Large intestine (tissue), 3 donors: ENCODE data around the gene ACOT2. TPM values are rescaled to one million over a fixed set of nuclear protein-coding genes. Genes with fewer than 3 reads are reported as not detected.
A peak's percentile ranks its signal among the peaks of the same experiment; 100 is the strongest.

Experiments used
- DNase-seq, 2 donors: peaks; one replicate each; pipeline versions ENCODE4 v3.0.0 to v3.0.0-alpha.2; 2013
- H3K27ac ChIP-seq: one replicate; pipeline ENCODE4 v1.5.1; 2013; ENCODE audit warnings: low read length
- H3K27me3 ChIP-seq: 2 replicates; pipeline ENCODE4 v1.6.1; 2013; ENCODE audit warnings: low read length; ENCODE audit not compliant: control insufficient read depth, insufficient read depth
- H3K36me3 ChIP-seq: 2 replicates; pipeline ENCODE4 v1.6.1; 2013; ENCODE audit warnings: low read length; ENCODE audit not compliant: control insufficient read depth, insufficient read depth
- H3K4me1 ChIP-seq: one replicate; pipeline ENCODE4 v1.6.1; 2013; ENCODE audit warnings: low read length; ENCODE audit not compliant: control insufficient read depth, insufficient read depth
- H3K4me3 ChIP-seq: one replicate; pipeline ENCODE4 v1.5.1; 2013; ENCODE audit warnings: low read length
- H3K9me3 ChIP-seq: one replicate; pipeline ENCODE4 v1.6.1; 2013; ENCODE audit warnings: mild to moderate bottlenecking, low read depth, low read length, moderate library complexity; ENCODE audit not compliant: control insufficient read depth
- WGBS: methylation state at CpG from one replicate; pipeline ENCODE4 v1.1.5; 2013; ENCODE audit warnings: low lambda C conversion rate; ENCODE audit not compliant: insufficient coverage; 5-methylcytosine and 5-hydroxymethylcytosine counted together
- polyA plus RNA-seq: library from polyadenylated mRNA; unstranded; fragments of 120-200 nt; gene quantifications from one replicate; pipeline ENCODE4 v1.2.1, GENCODE V29; 2013

ACOT2 gene
- polyA plus RNA-seq, 1 donor: 37.2 TPM

- Histone ChIP-seq H3K36me3 (no peaks in the 10 kb centered on the region), H3K27me3 (no peaks in the 10 kb centered on the region), H3K27ac (peak overlapping the region; percentile 43), H3K4me3 (peak overlapping the region; percentile 55), H3K9me3 (no peaks in the 10 kb centered on the region), H3K4me1 (no peaks in the 10 kb centered on the region)
- WGBS: 21% methylated on average over 2 of the region's 13 CpGs
- DNase-seq: no peak
These were observed 44.0 kb downstream of the ACOT2 start for GRCh38 chr14:73613046-73613383.

GRCh38 chr14:73613419-73613963 lies 44.5 kb downstream of the ACOT2 start:
- Histone ChIP-seq H3K4me1 (no peaks in the 10 kb centered on the region), H3K4me3 (peak overlapping the region; percentile 55), H3K9me3 (no peaks in the 10 kb centered on the region), H3K27ac (no peak overlapping the region), H3K27me3 (no peaks in the 10 kb centered on the region), H3K36me3 (no peaks in the 10 kb centered on the region)
- DNase-seq: no peak
- no CpG with 5 or more reads among the region's 3 CpGs for WGBS

GRCh38 chr14:73616831-73617230 lies 47.8 kb downstream of the ACOT2 start:
- no peak for DNase-seq
- WGBS: no CpG with 5 or more reads among the region's 4 CpGs
- Histone ChIP-seq H3K27ac (no peak overlapping the region), H3K36me3 (no peaks in the 10 kb centered on the region), H3K4me3 (no peak overlapping the region), H3K4me1 (no peaks in the 10 kb centered on the region), H3K9me3 (no peaks in the 10 kb centered on the region), H3K27me3 (no peaks in the 10 kb centered on the region)

DNA sequence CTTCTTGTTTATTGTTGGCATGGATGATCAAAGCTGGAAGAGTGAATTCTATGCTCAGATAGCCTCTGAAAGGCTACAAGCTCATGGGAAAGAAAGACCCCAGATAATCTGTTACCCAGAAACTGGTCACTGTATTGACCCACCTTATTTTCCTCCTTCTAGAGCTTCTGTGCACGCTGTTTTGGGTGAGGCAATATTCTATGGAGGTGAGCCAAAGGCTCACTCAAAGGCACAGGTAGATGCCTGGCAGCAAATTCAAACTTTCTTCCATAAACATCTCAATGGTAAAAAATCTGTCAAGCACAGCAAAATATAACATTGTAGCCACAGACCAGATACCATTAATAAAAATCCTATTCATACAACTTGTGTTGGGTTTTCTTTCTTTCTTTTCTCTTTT lies 50.5 kb downstream of the ACOT2 start:
- no peak overlapping the region for H3K4me3 ChIP-seq
- no CpG with 5 or more reads among the region's 1 CpG for WGBS

GRCh38 chr14:73620268-73620667 lies 51.3 kb downstream of the ACOT2 start:
- DNase-seq: peak; percentile 57 to 66
- Histone ChIP-seq H3K27ac (no peak overlapping the region), H3K9me3 (no peaks in the 10 kb centered on the region), H3K4me3 (no peak overlapping the region), H3K4me1 (no peaks in the 10 kb centered on the region), H3K27me3 (no peaks in the 10 kb centered on the region), H3K36me3 (no peaks in the 10 kb centered on the region)
- WGBS: no CpG with 5 or more reads among the region's 10 CpGs

More for the DNA sequence above, 50.5 kb downstream of the ACOT2 start:
- Histone ChIP-seq H3K36me3 (no peaks in the 10 kb centered on the region), H3K9me3 (no peaks in the 10 kb centered on the region), H3K27ac (no peak overlapping the region), H3K4me1 (no peaks in the 10 kb centered on the region), H3K27me3 (no peaks in the 10 kb centered on the region)
- no peak for DNase-seq

- 100% methylated on average over 1 of the region's 4 CpGs for WGBS
- Histone ChIP-seq H3K36me3 (no peaks in the 10 kb centered on the region), H3K27me3 (no peaks in the 10 kb centered on the region), H3K4me1 (no peaks in the 10 kb centered on the region), H3K27ac (no peak overlapping the region), H3K4me3 (no peak overlapping the region), H3K9me3 (no peaks in the 10 kb centered on the region)
- no peak for DNase-seq
These were observed 54.6 kb downstream of the ACOT2 start for GRCh38 chr14:73623504-73624054.

Other genes with a start within 250 kb of the ACOT2 start
- 88.3 TPM for gene NUMB, start 110.7 kb upstream of the ACOT2 start, polyA plus RNA-seq
- 8.8 TPM for gene RIOX1, start 78.3 kb upstream of the ACOT2 start, polyA plus RNA-seq
- 6.7 TPM for gene ACOT1, start 32.1 kb upstream of the ACOT2 start, polyA plus RNA-seq
- gene HEATR4, start 10.3 kb upstream of the ACOT2 start, polyA plus RNA-seq: 2.6 TPM
- gene ACOT4, start 22.7 kb downstream of the ACOT2 start, polyA plus RNA-seq: 2.4 TPM
- gene ACOT6, start 43.3 kb downstream of the ACOT2 start, polyA plus RNA-seq: 0.04 TPM
- gene DNAL1, start 75.8 kb downstream of the ACOT2 start, polyA plus RNA-seq: 7.2 TPM
- gene PNMA1, start 145.2 kb downstream of the ACOT2 start, polyA plus RNA-seq: 34.9 TPM